Rectal smooth muscle tissue (tissue), 1 donor: ENCODE results near the gene CFL1.

ENCODE experiments used
- H3K27ac ChIP-seq: one replicate; pipeline ENCODE4 v1.7.0; 2013; ENCODE audit warnings: low read depth, low read length, inconsistent platforms
- H3K27me3 ChIP-seq: one replicate; pipeline ENCODE4 v1.7.0; 2013; ENCODE audit warnings: low read length; ENCODE audit not compliant: control insufficient read depth, insufficient read depth
- H3K36me3 ChIP-seq: one replicate; pipeline ENCODE4 v1.7.0; 2013; ENCODE audit warnings: low read length; ENCODE audit not compliant: control insufficient read depth, insufficient read depth
- H3K4me1 ChIP-seq: one replicate; pipeline ENCODE4 v1.7.0; 2013; ENCODE audit warnings: low read length; ENCODE audit not compliant: control insufficient read depth, insufficient read depth
- H3K4me3 ChIP-seq: one replicate; pipeline ENCODE4 v1.7.0; 2013; ENCODE audit warnings: low read length
- H3K9ac ChIP-seq: one replicate; pipeline ENCODE4 v1.7.0; 2013; ENCODE audit warnings: low read length

The CFL1 gene

GRCh38 chr11:65870706-65871681 is 13.0 kb upstream of the CFL1 start:
- Histone ChIP-seq H3K4me3 (peak overlapping the region; percentile 68), H3K4me1 (peaks cover 8% of the 10 kb centered on the region), H3K9ac (no peak overlapping the region), H3K36me3 (peaks cover 5% of the 10 kb centered on the region), H3K27me3 (no peaks in the 10 kb centered on the region), H3K27ac (peak overlapping the region; percentile 93)

- peaks cover 8% of the 10 kb centered on the region for H3K4me1 ChIP-seq
- H3K9ac ChIP-seq = no peak overlapping the region
- peak overlapping the region; percentile 24 for H3K27ac ChIP-seq
- peaks cover 7% of the 10 kb centered on the region for H3K36me3 ChIP-seq
- no peak overlapping the region for H3K4me3 ChIP-seq
- no peaks in the 10 kb centered on the region for H3K27me3 ChIP-seq
Measured at GRCh38 chr11:65870307-65870658, 12.3 kb upstream of the CFL1 start.

- Histone ChIP-seq H3K27ac (no peak overlapping the region), H3K36me3 (peaks cover 9% of the 10 kb centered on the region), H3K4me3 (no peak overlapping the region), H3K4me1 (peaks cover 8% of the 10 kb centered on the region), H3K9ac (no peak overlapping the region), H3K27me3 (no peaks in the 10 kb centered on the region)
Measured at GRCh38 chr11:65869643-65870306, 11.8 kb upstream of the CFL1 start.

GRCh38 chr11:65868907-65869306 is 10.9 kb upstream of the CFL1 start:
- H3K4me1 ChIP-seq = peaks cover 8% of the 10 kb centered on the region
- peaks cover 18% of the 10 kb centered on the region for H3K36me3 ChIP-seq
- H3K9ac ChIP-seq = no peak overlapping the region
- H3K27ac ChIP-seq = no peak overlapping the region
- no peaks in the 10 kb centered on the region for H3K27me3 ChIP-seq
- no peak overlapping the region for H3K4me3 ChIP-seq

- Histone ChIP-seq H3K9ac (no peak overlapping the region), H3K4me1 (peaks cover 8% of the 10 kb centered on the region), H3K36me3 (peaks cover 23% of the 10 kb centered on the region)
Measured at GRCh38 chr11:65868076-65868667, 10.2 kb upstream of the CFL1 start.

GRCh38 chr11:65867284-65868071 is 9.5 kb upstream of the CFL1 start:
- H3K4me1 ChIP-seq = peaks cover 8% of the 10 kb centered on the region
- H3K4me3 ChIP-seq = no peak overlapping the region
- no peak overlapping the region for H3K9ac ChIP-seq
- peak overlapping the region; percentile 2 for H3K27ac ChIP-seq
- no peaks in the 10 kb centered on the region for H3K27me3 ChIP-seq
- peaks cover 25% of the 10 kb centered on the region for H3K36me3 ChIP-seq

More at GRCh38 chr11:65868076-65868667, 10.2 kb upstream of the CFL1 start:
- no peak overlapping the region for H3K4me3 ChIP-seq
- no peaks in the 10 kb centered on the region for H3K27me3 ChIP-seq
- H3K27ac ChIP-seq = peak overlapping the region; percentile 9

- H3K9ac ChIP-seq = no peak overlapping the region
- peaks cover 7% of the 10 kb centered on the region for H3K4me1 ChIP-seq
- H3K4me3 ChIP-seq = no peak overlapping the region
- peaks cover 29% of the 10 kb centered on the region for H3K36me3 ChIP-seq
- no peak overlapping the region for H3K27ac ChIP-seq
- H3K27me3 ChIP-seq = no peaks in the 10 kb centered on the region
Measured at GRCh38 chr11:65866509-65867283, 8.7 kb upstream of the CFL1 start.

- no peaks in the 10 kb centered on the region for H3K27me3 ChIP-seq
- peaks cover 29% of the 10 kb centered on the region for H3K36me3 ChIP-seq
- H3K4me3 ChIP-seq = no peak overlapping the region
- H3K4me1 ChIP-seq = peaks cover 9% of the 10 kb centered on the region
- no peak overlapping the region for H3K9ac ChIP-seq
- H3K27ac ChIP-seq = no peak overlapping the region
Measured at GRCh38 chr11:65865550-65866172, 7.7 kb upstream of the CFL1 start.

- Histone ChIP-seq H3K4me1 (peaks cover 11% of the 10 kb centered on the region), H3K9ac (no peak overlapping the region), H3K27ac (no peak overlapping the region), H3K27me3 (no peaks in the 10 kb centered on the region), H3K36me3 (peaks cover 29% of the 10 kb centered on the region), H3K4me3 (no peak overlapping the region)
Measured at GRCh38 chr11:65864706-65865471, 6.9 kb upstream of the CFL1 start.

GRCh38 chr11:65863889-65864705 is 6.1 kb upstream of the CFL1 start:
- peaks cover 15% of the 10 kb centered on the region for H3K4me1 ChIP-seq
- H3K36me3 ChIP-seq = peaks cover 24% of the 10 kb centered on the region

More at GRCh38 chr11:65863889-65864705, 6.1 kb upstream of the CFL1 start:
- Histone ChIP-seq H3K27me3 (no peaks in the 10 kb centered on the region), H3K9ac (no peak overlapping the region), H3K4me3 (no peak overlapping the region), H3K27ac (no peak overlapping the region)
